ENCODE results near the gene APLP2. TPM values are rescaled to one million over a fixed set of nuclear protein-coding genes. Genes with fewer than 3 reads are reported as not detected.
A peak's percentile ranks its signal among the peaks of the same experiment; 100 is the strongest.

Gene APLP2
- total and polyA plus RNA-seq, 2 of the 13 experiments (the other 11 are each of a cell fraction or from before 2014, with no cell fraction given): 315 to 594 TPM

DNA sequence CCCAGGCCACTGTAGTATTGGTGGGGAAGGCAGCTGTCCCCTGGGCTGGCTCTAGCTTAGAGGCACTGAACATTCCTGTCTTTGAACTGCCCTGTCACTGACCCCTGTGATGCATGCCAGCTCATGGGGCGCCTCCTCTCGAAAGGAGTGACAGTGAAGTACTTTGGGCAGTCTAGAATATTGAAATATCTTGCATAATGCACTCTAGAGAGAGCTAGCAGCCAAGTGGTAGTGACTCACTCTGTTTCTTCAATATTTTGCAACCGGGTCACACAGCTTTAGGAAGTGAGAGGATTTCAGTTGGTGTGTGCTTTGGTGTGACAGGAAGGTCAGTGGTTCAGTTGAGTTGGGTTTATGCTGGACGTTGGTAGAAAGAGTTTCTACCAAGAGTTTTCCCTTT lies 54.4 kb downstream of the APLP2 start (continued):
- TF ChIP-seq CSRNP1 (CRISPR knock-in tag; IDR thresholded peaks at IDR 0.05) (no peak), ZNF569 (CRISPR knock-in tag; IDR thresholded peaks at IDR 0.05; ENCODE audit: borderline replicate concordance) (no peak), ZNF121 (CRISPR knock-in tag; IDR thresholded peaks at IDR 0.05) (no peak), ZNF234 (CRISPR knock-in tag; conservative IDR thresholded peaks at IDR 0.05) (no peak), CHD2 (IDR thresholded peaks at IDR 0.05; ENCODE audit: low read depth, low read length) (no peak), HES4 (CRISPR knock-in tag; IDR thresholded peaks at IDR 0.05; ENCODE audit: borderline replicate concordance) (no peak), ZNF773 (CRISPR knock-in tag; IDR thresholded peaks at IDR 0.05; ENCODE audit: borderline replicate concordance) (no peak), REL (CRISPR knock-in tag; conservative IDR thresholded peaks at IDR 0.05) (no peak), FOXK1 (CRISPR knock-in tag; IDR thresholded peaks at IDR 0.05; ENCODE audit: borderline replicate concordance, low read depth) (peak; percentile 96; the same call in 1 of the 2 replicates), SIN3A (IDR thresholded peaks at IDR 0.05; ENCODE audit: borderline replicate concordance, low read depth, low read length) (peak; percentile 73; the same call in 1 of the 2 replicates), NCOA2 (CRISPR knock-in tag; IDR thresholded peaks at IDR 0.05) (peak; percentile 82), ZBTB42 (CRISPR knock-in tag; IDR thresholded peaks at IDR 0.05) (no peak), ZSCAN29 (CRISPR knock-in tag; conservative IDR thresholded peaks at IDR 0.05) (peak; percentile 73; the same call in 1 of the 2 replicates), FOXA1 (IDR thresholded peaks at IDR 0.05) (no peak), FOXA1 (CRISPR knock-in tag; IDR thresholded peaks at IDR 0.05) (peak; percentile 67), DNMT3B (CRISPR knock-in tag; conservative IDR thresholded peaks at IDR 0.05) (no peak), AGO2 (optimal IDR thresholded peaks at IDR 0.05; ENCODE audit: low read depth, low read length) (no peak), CBX1 (IDR thresholded peaks at IDR 0.05; ENCODE audit: low read depth) (no peak), ZNF691 (CRISPR knock-in tag; IDR thresholded peaks at IDR 0.05; ENCODE audit: borderline replicate concordance, low read depth) (peak; percentile 51; the same call in 1 of the 2 replicates), PHF5A (CRISPR knock-in tag; IDR thresholded peaks at IDR 0.05; ENCODE audit: low read depth, unreplicated experiment) (peak; percentile 62), TBP (CRISPR knock-in tag; IDR thresholded peaks at IDR 0.05) (no peak), ZNF782 (CRISPR knock-in tag; IDR thresholded peaks at IDR 0.05; ENCODE audit: borderline replicate concordance) (no peak), ATAD3A (CRISPR knock-in tag; IDR thresholded peaks at IDR 0.05) (no peak), KDM1A (CRISPR knock-in tag; IDR thresholded peaks at IDR 0.05) (peak; percentile 10; the same call in 1 of the 2 replicates)
- TF ChIP-seq, protein P1, sequence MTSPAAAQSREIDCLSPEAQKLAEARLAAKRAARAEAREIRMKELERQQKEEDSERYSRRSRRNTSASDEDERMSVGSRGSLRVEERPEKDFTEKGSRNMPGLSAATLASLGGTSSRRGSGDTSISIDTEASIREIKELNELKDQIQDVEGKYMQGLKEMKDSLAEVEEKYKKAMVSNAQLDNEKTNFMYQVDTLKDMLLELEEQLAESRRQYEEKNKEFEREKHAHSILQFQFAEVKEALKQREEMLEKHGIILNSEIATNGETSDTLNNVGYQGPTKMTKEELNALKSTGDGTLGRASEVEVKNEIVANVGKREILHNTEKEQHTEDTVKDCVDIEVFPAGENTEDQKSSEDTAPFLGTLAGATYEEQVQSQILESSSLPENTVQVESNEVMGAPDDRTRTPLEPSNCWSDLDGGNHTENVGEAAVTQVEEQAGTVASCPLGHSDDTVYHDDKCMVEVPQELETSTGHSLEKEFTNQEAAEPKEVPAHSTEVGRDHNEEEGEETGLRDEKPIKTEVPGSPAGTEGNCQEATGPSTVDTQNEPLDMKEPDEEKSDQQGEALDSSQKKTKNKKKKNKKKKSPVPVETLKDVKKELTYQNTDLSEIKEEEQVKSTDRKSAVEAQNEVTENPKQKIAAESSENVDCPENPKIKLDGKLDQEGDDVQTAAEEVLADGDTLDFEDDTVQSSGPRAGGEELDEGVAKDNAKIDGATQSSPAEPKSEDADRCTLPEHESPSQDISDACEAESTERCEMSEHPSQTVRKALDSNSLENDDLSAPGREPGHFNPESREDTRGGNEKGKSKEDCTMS (CRISPR knock-in tag; conservative IDR thresholded peaks at IDR 0.05): no peak
- TF ChIP-seq, protein P2, sequence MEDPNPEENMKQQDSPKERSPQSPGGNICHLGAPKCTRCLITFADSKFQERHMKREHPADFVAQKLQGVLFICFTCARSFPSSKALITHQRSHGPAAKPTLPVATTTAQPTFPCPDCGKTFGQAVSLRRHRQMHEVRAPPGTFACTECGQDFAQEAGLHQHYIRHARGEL (CRISPR knock-in tag; IDR thresholded peaks at IDR 0.05): no peak
- TF ChIP-seq, protein P3, sequence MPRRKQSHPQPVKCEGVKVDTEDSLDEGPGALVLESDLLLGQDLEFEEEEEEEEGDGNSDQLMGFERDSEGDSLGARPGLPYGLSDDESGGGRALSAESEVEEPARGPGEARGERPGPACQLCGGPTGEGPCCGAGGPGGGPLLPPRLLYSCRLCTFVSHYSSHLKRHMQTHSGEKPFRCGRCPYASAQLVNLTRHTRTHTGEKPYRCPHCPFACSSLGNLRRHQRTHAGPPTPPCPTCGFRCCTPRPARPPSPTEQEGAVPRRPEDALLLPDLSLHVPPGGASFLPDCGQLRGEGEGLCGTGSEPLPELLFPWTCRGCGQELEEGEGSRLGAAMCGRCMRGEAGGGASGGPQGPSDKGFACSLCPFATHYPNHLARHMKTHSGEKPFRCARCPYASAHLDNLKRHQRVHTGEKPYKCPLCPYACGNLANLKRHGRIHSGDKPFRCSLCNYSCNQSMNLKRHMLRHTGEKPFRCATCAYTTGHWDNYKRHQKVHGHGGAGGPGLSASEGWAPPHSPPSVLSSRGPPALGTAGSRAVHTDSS (CRISPR knock-in tag; conservative IDR thresholded peaks at IDR 0.05): no peak

Measured in HepG2 (cell line).